Smooth muscle cell (in vitro differentiated cells): ENCODE results near the gene TADA2B. TPM values are rescaled to one million over a fixed set of nuclear protein-coding genes. Genes with fewer than 3 reads are reported as not detected.

Experiments used
- DNase-seq: peaks from one replicate; lab custom pipeline; 2025; ENCODE audit not compliant: unreplicated experiment; lab: John Stamatoyannopoulos, UW
- H2AFZ ChIP-seq: fragments of 200-600 bp; sonication (generic); 2 replicates; pipeline ENCODE4 v1.6.0; 2016; ENCODE audit warnings: antibody characterized with exemption, low read depth, mild to moderate bottlenecking
- H3F3A ChIP-seq: fragments of 200-600 bp; sonication (generic); 2 replicates; pipeline ENCODE4 v1.6.0; 2017; ENCODE audit warnings: antibody characterized with exemption, low read depth
- H3K27ac ChIP-seq: fragments of 200-600 bp; sonication (generic); 2 replicates; pipeline ENCODE4 v1.5.1; 2016; ENCODE audit warnings: low read depth, mild to moderate bottlenecking
- H3K27me3 ChIP-seq: fragments of 200-600 bp; sonication (generic); 2 replicates; pipeline ENCODE4 v1.6.1; 2016; ENCODE audit warnings: low read depth, mild to moderate bottlenecking
- H3K36me3 ChIP-seq: fragments of 200-600 bp; sonication (generic); 2 replicates; pipeline ENCODE4 v1.5.1; 2016; ENCODE audit warnings: low read depth
- H3K4me1 ChIP-seq: fragments of 200-600 bp; sonication (generic); 2 replicates; pipeline ENCODE4 v1.5.1; 2016; ENCODE audit warnings: low read depth
- H3K4me2 ChIP-seq: fragments of 200-600 bp; sonication (generic); 2 replicates; pipeline ENCODE4 v1.6.0; 2016; ENCODE audit warnings: mild to moderate bottlenecking
- H3K4me3 ChIP-seq: fragments of 200-600 bp; sonication (generic); 2 replicates; pipeline ENCODE4 v1.5.1; 2016; ENCODE audit warnings: mild to moderate bottlenecking
- H3K79me2 ChIP-seq: fragments of 200-600 bp; sonication (generic); 2 replicates; pipeline ENCODE4 v1.6.0; 2016; ENCODE audit warnings: low read depth, mild to moderate bottlenecking
- H3K9ac ChIP-seq: fragments of 200-600 bp; sonication (generic); 2 replicates; pipeline ENCODE4 v1.6.0; 2016; ENCODE audit warnings: low read depth
- H3K9me3 ChIP-seq: fragments of 200-600 bp; sonication (generic); replicated peaks from 2 replicates; pipeline ENCODE4 v1.5.1; 2016; ENCODE audit warnings: low read depth
- H4K20me1 ChIP-seq: fragments of 200-600 bp; sonication (generic); 2 replicates; pipeline ENCODE4 v1.6.0; 2016; ENCODE audit warnings: low read depth
- CTCF ChIP-seq: fragments of 200-600 bp; sonication (generic); IDR thresholded peaks from 2 replicates; pipeline ENCODE4 v1.5.1; 2017; ENCODE audit warnings: borderline replicate concordance, mild to moderate bottlenecking, antibody characterized with exemption; ENCODE audit not compliant: insufficient read depth, poor library complexity, severe bottlenecking
- WGBS: methylation state at CpG from one replicate; pipeline ENCODE4 v1.1.7; 2016; ENCODE audit warnings: low lambda C conversion rate; 5-methylcytosine and 5-hydroxymethylcytosine counted together
- polyA plus RNA-seq: library from polyadenylated mRNA; unstranded; fragments of >200 nt; fragmentation: Nextera tagmentation; extraction: Ambion mirVana; gene quantifications from 2 replicates; pipeline ENCODE4 v1.2.1, GENCODE V29; 2016
- total RNA-seq: library from RNA; depleted of rRNA; stranded (reverse); fragments of >200 nt; gene quantifications from 2 replicates; pipeline ENCODE4 v1.2.3, GENCODE V29; 2014

TADA2B gene
- total and polyA plus RNA-seq, 2 experiments from 2014 or later = 6.3 to 9.1 TPM

GRCh38 chr4:7044137-7044930, 1.2 kb downstream of the TADA2B start:
- H3K9ac ChIP-seq = peak overlapping the region; percentile 83
- H4K20me1 ChIP-seq = peaks cover 56% of the 10 kb centered on the region
- no peaks in the 10 kb centered on the region for H3K36me3 ChIP-seq
- peaks cover 5% of the 10 kb centered on the region for H3F3A ChIP-seq
- 37% methylated on average over 28 of the region's 29 CpGs for WGBS
- H3K27ac ChIP-seq = peak overlapping the region; percentile 60
- peak overlapping the region; percentile 97 for H3K4me3 ChIP-seq
- H2AFZ ChIP-seq = peak overlapping the region; percentile 91
- H3K9me3 ChIP-seq = no peaks in the 10 kb centered on the region
- H3K79me2 ChIP-seq = peaks cover 58% of the 10 kb centered on the region
- no peak for TF ChIP-seq CTCF
- H3K4me1 ChIP-seq = peaks cover 17% of the 10 kb centered on the region
- H3K4me2 ChIP-seq = peak overlapping the region; percentile 97
- DNase-seq = no peak
- no peaks in the 10 kb centered on the region for H3K27me3 ChIP-seq

- WGBS = 86% methylated on average over 8 of the region's 8 CpGs
- Histone ChIP-seq H3K79me2 (peaks cover 70% of the 10 kb centered on the region), H3K27me3 (no peaks in the 10 kb centered on the region), H3K27ac (no peak overlapping the region), H3K9me3 (no peaks in the 10 kb centered on the region), H3K36me3 (no peaks in the 10 kb centered on the region), H2AFZ (no peak overlapping the region), H3K9ac (no peak overlapping the region), H3K4me1 (peaks cover 17% of the 10 kb centered on the region), H4K20me1 (peaks cover 68% of the 10 kb centered on the region), H3K4me3 (no peak overlapping the region), H3K4me2 (no peak overlapping the region), H3F3A (peaks cover 5% of the 10 kb centered on the region)
- no peak for DNase-seq
- no peak for TF ChIP-seq CTCF
Measured at GRCh38 chr4:7045553-7045952, 2.4 kb downstream of the TADA2B start.

GRCh38 chr4:7045961-7046921, 3.1 kb downstream of the TADA2B start:
- Histone ChIP-seq H3K4me2 (no peak overlapping the region), H3K9me3 (no peaks in the 10 kb centered on the region), H3K4me1 (peaks cover 17% of the 10 kb centered on the region), H2AFZ (no peak overlapping the region), H3F3A (no peaks in the 10 kb centered on the region), H3K4me3 (no peak overlapping the region), H3K79me2 (peaks cover 76% of the 10 kb centered on the region), H3K9ac (no peak overlapping the region), H3K27ac (no peak overlapping the region), H3K27me3 (no peaks in the 10 kb centered on the region), H4K20me1 (peaks cover 75% of the 10 kb centered on the region), H3K36me3 (no peaks in the 10 kb centered on the region)
- no peak for DNase-seq
- 95% methylated on average over 23 of the region's 23 CpGs for WGBS
- no peak for TF ChIP-seq CTCF
